Lower lobe of right lung (tissue), 2 donors: ENCODE results near the gene SHC1. TPM values are rescaled to one million over a fixed set of nuclear protein-coding genes. Genes with fewer than 3 reads are reported as not detected.

ENCODE experiments used
- ATAC-seq, 2 donors: fragments of 200-7000 bp; cut with Tn5 transposase; one replicate each; pipeline ENCODE4 v1.9.1; 2020 to 2022; ENCODE audit warnings: mild to moderate bottlenecking in 2 of 2, moderate library complexity in 2 of 2
- DNase-seq: peaks from one replicate; pipeline ENCODE4 v3.0.0-alpha.2; 2020
- H3K27ac ChIP-seq: fragments of 200-600 bp; one replicate; pipeline ENCODE4 v1.8.0; 2022
- H3K27me3 ChIP-seq: fragments of 200-600 bp; one replicate; pipeline ENCODE4 v1.8.0; 2022; ENCODE audit warnings: low read depth
- H3K36me3 ChIP-seq: fragments of 200-600 bp; one replicate; pipeline ENCODE4 v1.8.0; 2022; ENCODE audit warnings: mild to moderate bottlenecking
- H3K4me1 ChIP-seq: fragments of 200-600 bp; one replicate; pipeline ENCODE4 v1.8.0; 2022
- H3K4me3 ChIP-seq: fragments of 200-600 bp; one replicate; pipeline ENCODE4 v1.8.0; 2022; ENCODE audit warnings: mild to moderate bottlenecking
- H3K9me3 ChIP-seq: fragments of 200-600 bp; one replicate; pipeline ENCODE4 v1.8.0; 2022
- intact Hi-C: fragments of 100-400 bp; cut with DNase I; formaldehyde crosslinking; loops from one replicate; pipeline ENCODE4 v1.11.0; 2022
- total RNA-seq: library from RNA; stranded (reverse); fragmentation: NEBNext Ultra II Directional; extraction: Animal tissue kit (Norgen Biotek cat#: 25700); gene quantifications from one replicate; pipeline ENCODE4 v1.2.1, GENCODE V29; 2021
- TF ChIP-seq, protein P1 (sequence below): fragments of 200-600 bp; IDR thresholded peaks from one replicate; pipeline ENCODE4 v1.8.0; 2022; ENCODE audit warnings: antibody characterized with exemption, mild to moderate bottlenecking
- donor health status: DM: no; HTN: yes; CAD: no; lungs with severe emphysema.

SHC1 gene
- total RNA-seq, 1 donor from 2014 or later: 94.8 TPM

DNA sequence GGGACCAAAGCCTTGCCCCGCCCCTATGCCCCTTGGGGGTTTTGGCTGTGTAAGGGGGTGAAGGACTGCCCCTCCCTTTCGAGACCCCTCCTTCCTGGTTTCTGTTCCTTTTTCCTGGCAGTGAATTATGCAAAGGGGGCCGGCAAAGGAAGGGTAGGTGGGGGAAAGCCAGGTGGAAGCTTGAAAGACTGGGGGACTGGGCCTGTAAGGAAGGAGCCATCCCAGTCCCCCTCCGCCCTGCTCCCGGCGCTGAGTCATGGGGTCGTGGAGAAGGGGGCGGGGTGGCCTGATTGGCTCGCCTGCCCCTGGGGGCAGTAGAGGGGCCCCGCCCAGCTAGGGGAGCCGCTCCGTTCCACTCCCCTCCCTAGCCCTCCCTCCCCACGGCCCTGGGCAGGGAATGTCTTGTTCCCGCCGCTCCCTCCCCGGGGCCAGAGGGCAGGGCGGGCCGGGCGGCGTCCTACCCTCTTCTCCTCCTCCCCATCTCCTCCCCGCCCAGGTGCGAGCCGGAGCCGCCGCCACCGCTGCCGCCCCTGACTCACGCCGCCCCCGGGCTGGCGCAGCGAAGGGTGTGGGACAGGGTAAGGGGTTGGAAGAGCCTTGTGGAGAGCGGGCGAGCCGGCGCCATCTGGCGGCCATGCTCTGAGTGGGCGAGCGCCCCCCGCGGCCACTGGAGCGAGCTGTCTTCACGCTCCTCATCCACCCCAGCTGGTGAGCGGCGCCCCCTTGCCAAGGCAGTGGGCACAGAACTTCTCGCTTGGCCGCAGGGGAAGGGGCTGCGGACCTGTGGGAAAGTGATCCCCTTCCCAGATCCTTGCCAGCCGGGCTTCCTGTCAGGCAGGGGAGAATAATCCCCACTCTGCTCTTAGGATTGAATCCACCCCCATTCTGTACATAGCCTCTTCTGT is 46.7 kb upstream of the SHC1 start:
- intact Hi-C loops: no loop called here
- Histone ChIP-seq H3K9me3 (no peaks in the 10 kb centered on the region), H3K27ac (peak overlapping the region; percentile 85), H3K36me3 (peaks cover 34% of the 10 kb centered on the region), H3K27me3 (no peaks in the 10 kb centered on the region), H3K4me1 (peaks cover 62% of the 10 kb centered on the region), H3K4me3 (peak overlapping the region; percentile 52)
- TF ChIP-seq, protein P1, sequence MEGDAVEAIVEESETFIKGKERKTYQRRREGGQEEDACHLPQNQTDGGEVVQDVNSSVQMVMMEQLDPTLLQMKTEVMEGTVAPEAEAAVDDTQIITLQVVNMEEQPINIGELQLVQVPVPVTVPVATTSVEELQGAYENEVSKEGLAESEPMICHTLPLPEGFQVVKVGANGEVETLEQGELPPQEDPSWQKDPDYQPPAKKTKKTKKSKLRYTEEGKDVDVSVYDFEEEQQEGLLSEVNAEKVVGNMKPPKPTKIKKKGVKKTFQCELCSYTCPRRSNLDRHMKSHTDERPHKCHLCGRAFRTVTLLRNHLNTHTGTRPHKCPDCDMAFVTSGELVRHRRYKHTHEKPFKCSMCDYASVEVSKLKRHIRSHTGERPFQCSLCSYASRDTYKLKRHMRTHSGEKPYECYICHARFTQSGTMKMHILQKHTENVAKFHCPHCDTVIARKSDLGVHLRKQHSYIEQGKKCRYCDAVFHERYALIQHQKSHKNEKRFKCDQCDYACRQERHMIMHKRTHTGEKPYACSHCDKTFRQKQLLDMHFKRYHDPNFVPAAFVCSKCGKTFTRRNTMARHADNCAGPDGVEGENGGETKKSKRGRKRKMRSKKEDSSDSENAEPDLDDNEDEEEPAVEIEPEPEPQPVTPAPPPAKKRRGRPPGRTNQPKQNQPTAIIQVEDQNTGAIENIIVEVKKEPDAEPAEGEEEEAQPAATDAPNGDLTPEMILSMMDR: peak; percentile 99
- DNase-seq: peak; percentile 92
- ATAC-seq: peak; percentile 94

DNA sequence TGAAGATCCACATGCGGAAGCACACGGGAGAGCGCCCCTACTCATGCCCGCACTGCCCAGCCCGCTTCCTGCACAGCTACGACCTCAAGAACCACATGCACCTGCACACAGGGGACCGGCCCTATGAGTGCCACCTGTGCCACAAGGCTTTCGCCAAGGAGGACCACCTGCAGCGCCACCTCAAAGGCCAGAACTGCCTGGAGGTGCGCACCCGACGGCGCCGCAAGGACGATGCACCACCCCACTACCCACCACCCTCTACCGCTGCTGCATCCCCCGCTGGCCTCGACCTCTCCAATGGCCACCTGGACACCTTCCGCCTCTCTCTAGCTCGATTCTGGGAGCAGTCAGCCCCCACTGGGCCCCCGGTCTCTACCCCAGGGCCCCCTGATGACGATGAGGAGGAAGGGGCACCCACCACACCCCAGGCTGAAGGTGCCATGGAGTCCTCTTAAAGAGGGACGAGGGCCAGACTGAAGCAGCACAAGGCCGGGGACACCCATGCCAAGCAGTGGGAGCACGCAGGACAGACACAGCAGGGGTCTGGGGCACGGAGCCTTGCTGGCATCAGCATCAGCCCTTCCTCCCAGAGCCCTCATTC is 45.8 kb upstream of the SHC1 start:
- no peak for ATAC-seq

DNA sequence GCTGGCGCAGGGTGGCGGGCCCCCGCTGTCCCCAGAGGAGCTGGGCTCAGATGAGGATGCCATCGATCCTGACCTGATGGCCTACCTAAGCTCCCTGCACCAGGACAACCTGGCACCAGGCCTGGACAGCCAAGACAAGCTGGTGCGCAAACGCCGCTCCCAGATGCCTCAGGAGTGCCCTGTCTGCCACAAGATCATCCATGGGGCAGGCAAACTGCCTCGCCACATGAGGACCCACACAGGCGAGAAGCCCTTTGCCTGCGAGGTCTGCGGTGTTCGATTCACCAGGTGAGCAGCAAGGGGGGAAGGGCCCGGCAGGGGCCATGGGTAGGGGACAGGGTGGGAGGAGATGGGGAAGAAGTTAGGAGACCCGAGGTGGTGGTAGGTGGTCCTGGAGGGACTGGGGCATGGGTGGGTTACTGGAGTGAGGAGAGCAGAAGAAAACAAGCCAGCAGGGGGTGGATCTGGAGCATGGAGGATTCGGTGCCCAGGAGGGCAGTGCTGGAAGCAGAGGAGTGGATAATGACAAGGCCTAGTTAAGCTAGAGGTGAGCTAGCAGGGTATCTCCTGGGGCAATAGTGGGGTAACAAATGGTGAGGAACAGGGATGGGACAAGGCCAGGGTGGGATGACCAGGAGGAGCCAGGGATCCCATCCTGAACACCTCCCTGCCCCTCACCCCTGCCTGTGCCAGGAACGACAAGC is 45.1 kb upstream of the SHC1 start:
- ATAC-seq: no peak
- no peak for DNase-seq
- Histone ChIP-seq H3K27me3 (no peaks in the 10 kb centered on the region), H3K27ac (peak overlapping the region; percentile 18), H3K4me1 (peaks cover 79% of the 10 kb centered on the region), H3K9me3 (no peaks in the 10 kb centered on the region), H3K36me3 (peaks cover 34% of the 10 kb centered on the region), H3K4me3 (no peak overlapping the region)
- TF ChIP-seq, protein P1: no peak
- intact Hi-C loops: no loop called here

More for the DNA sequence above, 45.8 kb upstream of the SHC1 start:
- peaks cover 72% of the 10 kb centered on the region for H3K4me1 ChIP-seq
- peak overlapping the region; percentile 85 for H3K27ac ChIP-seq
- H3K9me3 ChIP-seq: no peaks in the 10 kb centered on the region
- peaks cover 34% of the 10 kb centered on the region for H3K36me3 ChIP-seq
- TF ChIP-seq, protein P1: no peak
- no peak for DNase-seq
- H3K4me3 ChIP-seq: no peak overlapping the region
- intact Hi-C loops: no loop called here
- no peaks in the 10 kb centered on the region for H3K27me3 ChIP-seq

DNA sequence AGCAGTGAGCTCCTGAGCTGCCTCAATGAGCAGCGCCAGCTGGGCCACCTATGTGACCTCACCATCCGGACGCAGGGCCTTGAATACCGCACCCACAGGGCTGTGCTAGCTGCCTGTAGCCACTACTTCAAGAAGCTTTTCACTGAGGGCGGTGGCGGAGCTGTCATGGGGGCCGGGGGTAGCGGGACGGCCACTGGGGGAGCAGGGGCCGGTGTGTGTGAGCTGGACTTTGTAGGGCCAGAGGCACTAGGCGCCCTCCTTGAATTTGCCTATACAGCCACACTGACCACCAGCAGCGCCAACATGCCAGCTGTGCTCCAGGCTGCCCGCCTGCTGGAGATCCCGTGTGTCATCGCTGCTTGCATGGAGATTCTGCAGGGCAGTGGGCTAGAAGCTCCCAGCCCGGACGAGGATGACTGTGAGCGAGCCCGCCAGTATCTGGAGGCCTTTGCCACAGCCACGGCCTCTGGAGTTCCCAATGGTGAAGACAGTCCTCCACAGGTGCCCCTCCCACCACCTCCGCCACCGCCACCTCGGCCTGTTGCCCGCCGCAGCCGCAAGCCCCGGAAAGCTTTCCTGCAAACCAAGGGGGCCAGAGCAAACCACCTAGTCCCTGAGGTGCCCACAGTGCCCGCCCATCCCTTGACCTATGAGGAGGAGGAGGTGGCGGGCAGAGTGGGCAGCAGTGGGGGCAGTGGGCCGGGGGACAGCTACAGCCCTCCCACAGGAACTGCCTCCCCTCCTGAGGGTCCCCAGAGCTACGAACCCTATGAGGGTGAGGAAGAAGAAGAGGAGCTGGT is 44.4 kb upstream of the SHC1 start:
- intact Hi-C loops: no loop called here
- ATAC-seq: no peak

More for the DNA sequence above, 44.4 kb upstream of the SHC1 start:
- Histone ChIP-seq H3K27me3 (no peaks in the 10 kb centered on the region), H3K4me1 (peaks cover 86% of the 10 kb centered on the region), H3K27ac (no peak overlapping the region), H3K4me3 (no peak overlapping the region), H3K36me3 (peaks cover 34% of the 10 kb centered on the region), H3K9me3 (no peaks in the 10 kb centered on the region)
- DNase-seq: no peak
- TF ChIP-seq, protein P1: no peak
